ENCODE data around the gene IFI35. TPM values are rescaled to one million over a fixed set of nuclear protein-coding genes. Genes with fewer than 3 reads are reported as not detected.

The IFI35 gene
- total RNA-seq, 1 experiment from 2014 or later: 4.7 TPM

DNA sequence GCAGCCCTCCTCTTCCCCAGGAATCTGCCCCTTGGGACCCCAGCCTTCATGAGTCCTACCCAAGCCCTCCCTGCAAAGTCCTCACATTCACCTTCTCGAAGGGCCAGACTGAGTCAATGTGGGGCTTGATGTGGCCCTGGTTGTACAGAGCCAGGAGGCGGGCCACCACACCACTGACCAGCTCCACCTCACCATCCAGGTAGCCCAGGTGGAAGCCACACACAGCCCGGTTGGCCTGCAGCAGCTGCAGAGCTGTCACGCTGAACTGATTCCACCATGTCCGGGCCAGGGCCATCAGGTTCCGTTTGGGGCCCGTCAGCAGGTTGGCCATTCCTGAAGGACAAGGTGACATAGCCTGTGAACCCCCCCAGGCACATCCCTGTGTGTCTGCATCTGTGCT, 9.6 kb downstream of the IFI35 start (continued):
- TF ChIP-seq, protein P1, sequence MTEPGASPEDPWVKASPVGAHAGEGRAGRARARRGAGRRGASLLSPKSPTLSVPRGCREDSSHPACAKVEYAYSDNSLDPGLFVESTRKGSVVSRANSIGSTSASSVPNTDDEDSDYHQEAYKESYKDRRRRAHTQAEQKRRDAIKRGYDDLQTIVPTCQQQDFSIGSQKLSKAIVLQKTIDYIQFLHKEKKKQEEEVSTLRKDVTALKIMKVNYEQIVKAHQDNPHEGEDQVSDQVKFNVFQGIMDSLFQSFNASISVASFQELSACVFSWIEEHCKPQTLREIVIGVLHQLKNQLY (CRISPR knock-in tag; IDR thresholded peaks at IDR 0.05): no peak
- no peak for TF ChIP-seq NR1H2 (CRISPR knock-in tag; IDR thresholded peaks at IDR 0.05)
- TF ChIP-seq ZNF232 (CRISPR knock-in tag; IDR thresholded peaks at IDR 0.05): no peak
- TF ChIP-seq, protein P2, sequence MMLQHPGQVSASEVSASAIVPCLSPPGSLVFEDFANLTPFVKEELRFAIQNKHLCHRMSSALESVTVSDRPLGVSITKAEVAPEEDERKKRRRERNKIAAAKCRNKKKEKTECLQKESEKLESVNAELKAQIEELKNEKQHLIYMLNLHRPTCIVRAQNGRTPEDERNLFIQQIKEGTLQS (CRISPR knock-in tag; conservative IDR thresholded peaks at IDR 0.05): no peak
- no peak for TF ChIP-seq SOX15 (CRISPR knock-in tag; IDR thresholded peaks at IDR 0.05)
- no peak for TF ChIP-seq RORB (CRISPR knock-in tag; IDR thresholded peaks at IDR 0.05)
- TF ChIP-seq OVOL2 (CRISPR knock-in tag; IDR thresholded peaks at IDR 0.05; ENCODE audit: borderline replicate concordance): no peak
- no peak for TF ChIP-seq SP1 (CRISPR knock-in tag; conservative IDR thresholded peaks at IDR 0.05)
- TF ChIP-seq MXD4 (CRISPR knock-in tag; IDR thresholded peaks at IDR 0.05; ENCODE audit: borderline replicate concordance): no peak
- no peak for TF ChIP-seq PRRX2 (CRISPR knock-in tag; IDR thresholded peaks at IDR 0.05)

DNA sequence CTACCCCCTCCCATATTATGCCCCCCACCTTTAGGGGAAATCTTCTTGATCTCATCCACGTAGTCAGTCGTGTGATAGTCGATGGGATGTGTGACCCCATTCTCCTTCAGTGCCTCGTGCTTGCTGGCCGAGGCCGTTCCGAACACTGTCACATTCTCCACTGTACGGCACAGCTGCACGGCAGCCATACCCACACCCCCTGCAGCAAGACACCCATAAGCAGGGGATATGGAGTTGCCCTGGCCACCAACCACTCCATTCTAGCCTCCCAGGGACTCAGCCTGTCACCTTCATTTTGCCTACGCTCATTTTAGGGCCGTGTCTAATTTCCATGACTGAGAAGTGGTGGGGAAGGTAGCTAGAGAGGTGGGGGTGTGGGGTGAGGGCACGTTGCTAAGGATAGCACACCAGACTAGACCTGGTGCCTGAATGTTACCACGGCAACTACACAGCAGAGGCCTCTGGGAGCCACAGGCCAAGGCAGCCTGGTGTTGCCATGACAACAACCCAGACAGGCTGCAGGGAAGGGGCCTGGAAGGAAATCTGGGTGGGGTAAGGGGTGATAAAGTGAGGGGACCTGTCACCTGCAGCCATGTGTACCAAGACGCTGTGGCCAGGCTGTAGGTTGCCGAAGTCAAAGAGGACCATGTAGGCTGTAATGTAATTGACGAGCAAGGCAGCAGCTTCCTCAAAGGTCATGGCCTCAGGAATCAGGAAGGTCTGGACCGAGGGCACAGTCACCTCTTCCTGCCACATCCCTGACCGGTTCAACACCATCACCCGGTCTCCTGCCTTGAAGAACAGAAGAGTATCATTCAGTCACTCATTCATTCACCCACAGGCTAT, 11.6 kb downstream of the IFI35 start:
- Mint-ChIP-seq H3K4me3 (no peak overlapping the region), H3K36me3 (peaks cover 25% of the 10 kb centered on the region), H3K27ac (no peak overlapping the region), H3K27me3 (ENCODE audit: low read depth) (no peaks in the 10 kb centered on the region), H3K9me3 (no peaks in the 10 kb centered on the region), H3K4me1 (peaks cover 42% of the 10 kb centered on the region)
- ChIA-PET POLR2A (no interaction called here), CTCF (interaction anchor here (1.6 kb wide), 1 partner anchor 20 kb away, joined by 6 read pairs; the partner anchor contains the start of gene RPL27)
- no peak for TF ChIP-seq ZNF232 (CRISPR knock-in tag; IDR thresholded peaks at IDR 0.05)
- no peak for TF ChIP-seq NR1H2 (CRISPR knock-in tag; IDR thresholded peaks at IDR 0.05)
- no peak for TF ChIP-seq CBFB (CRISPR knock-in tag; IDR thresholded peaks at IDR 0.05; ENCODE audit: low read depth)
- TF ChIP-seq ZNF423 (CRISPR knock-in tag; IDR thresholded peaks at IDR 0.05): no peak
- no peak for TF ChIP-seq NFYB (CRISPR knock-in tag; conservative IDR thresholded peaks at IDR 0.05; ENCODE audit: low read depth)
- TF ChIP-seq, protein P3, sequence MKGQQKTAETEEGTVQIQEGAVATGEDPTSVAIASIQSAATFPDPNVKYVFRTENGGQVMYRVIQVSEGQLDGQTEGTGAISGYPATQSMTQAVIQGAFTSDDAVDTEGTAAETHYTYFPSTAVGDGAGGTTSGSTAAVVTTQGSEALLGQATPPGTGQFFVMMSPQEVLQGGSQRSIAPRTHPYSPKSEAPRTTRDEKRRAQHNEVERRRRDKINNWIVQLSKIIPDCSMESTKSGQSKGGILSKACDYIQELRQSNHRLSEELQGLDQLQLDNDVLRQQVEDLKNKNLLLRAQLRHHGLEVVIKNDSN (CRISPR knock-in tag; IDR thresholded peaks at IDR 0.05): no peak
- TF ChIP-seq, protein P4, sequence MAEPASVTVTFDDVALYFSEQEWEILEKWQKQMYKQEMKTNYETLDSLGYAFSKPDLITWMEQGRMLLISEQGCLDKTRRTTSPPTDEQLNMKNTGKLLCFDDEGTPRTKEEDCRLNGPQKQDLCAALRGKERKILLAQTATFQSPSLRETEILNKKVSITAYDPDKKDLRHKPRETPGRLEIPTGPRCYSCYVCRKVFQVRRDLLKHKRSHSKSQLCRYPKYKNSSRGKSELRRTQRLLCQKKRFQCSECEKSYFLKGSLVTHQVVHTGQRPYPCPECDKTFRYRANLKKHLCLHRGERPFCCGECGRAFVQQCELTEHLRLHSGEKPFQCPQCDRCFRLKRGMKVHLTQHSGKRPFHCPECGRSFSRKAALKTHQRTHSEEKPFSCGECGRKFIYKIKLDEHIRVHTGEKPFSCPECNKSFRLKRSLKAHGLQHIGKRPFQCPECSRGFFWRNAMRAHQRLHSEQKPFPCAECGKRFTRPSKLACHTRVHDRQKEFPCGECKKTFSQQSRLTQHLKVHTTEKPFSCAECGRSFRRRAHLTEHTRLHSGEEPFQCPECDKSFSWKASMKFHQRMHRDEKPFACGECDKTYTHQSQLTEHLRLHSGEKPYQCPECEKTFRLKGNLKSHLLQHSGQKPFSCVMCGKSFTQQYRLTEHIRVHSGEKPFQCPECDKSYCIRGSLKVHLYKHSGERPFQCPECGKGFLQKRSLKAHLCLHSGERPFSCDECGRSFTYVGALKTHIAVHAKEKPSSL (CRISPR knock-in tag; conservative IDR thresholded peaks at IDR 0.05): no peak
- no peak for TF ChIP-seq ZNF138 (CRISPR knock-in tag; conservative IDR thresholded peaks at IDR 0.05)
- TF ChIP-seq TP53 (CRISPR knock-in tag; IDR thresholded peaks at IDR 0.05): no peak
- no peak for TF ChIP-seq SMAD4 (CRISPR knock-in tag; IDR thresholded peaks at IDR 0.05)
- TF ChIP-seq EMX1 (CRISPR knock-in tag; IDR thresholded peaks at IDR 0.05): no peak
- TF ChIP-seq PRRX2 (CRISPR knock-in tag; IDR thresholded peaks at IDR 0.05): no peak
- TF ChIP-seq ELF4 (CRISPR knock-in tag; IDR thresholded peaks at IDR 0.05; ENCODE audit: low read depth): no peak
- TF ChIP-seq SP1 (CRISPR knock-in tag; conservative IDR thresholded peaks at IDR 0.05): no peak
- no peak for TF ChIP-seq ZNF263 (CRISPR knock-in tag; IDR thresholded peaks at IDR 0.05; ENCODE audit: low read depth)
- TF ChIP-seq RELA (CRISPR knock-in tag; IDR thresholded peaks at IDR 0.05; ENCODE audit: borderline replicate concordance): no peak
- TF ChIP-seq ATF1 (CRISPR knock-in tag; IDR thresholded peaks at IDR 0.05): no peak
- no peak for TF ChIP-seq HMGA2 (CRISPR knock-in tag; IDR thresholded peaks at IDR 0.05)
- TF ChIP-seq SOX15 (CRISPR knock-in tag; IDR thresholded peaks at IDR 0.05): no peak
- TF ChIP-seq KAT7 (CRISPR knock-in tag; IDR thresholded peaks at IDR 0.05; ENCODE audit: borderline replicate concordance): no peak
- ATAC-seq: 0 out of 2 replicates have a peak, but pooled peaks have one; percentile 2
- DNase-seq (ENCODE audit: low spot score): no peak

Data from WTC11 (cell line).